SK-N-SH treated with all-trans-retinoic acid at 6 μM for 48 hours (cell line): Measurements from ENCODE around the gene CCNJ.

Experiments
- ATAC-seq: fragments of 200-7000 bp; cut with Tn5 transposase; 3 replicates; pipeline ENCODE4 v1.9.1; 2020; ENCODE audit warnings: mild to moderate bottlenecking, moderate library complexity
- CSDC2 ChIP-seq: fragments of 250-450 bp; sonication (Bioruptor Pico); IDR thresholded peaks from 2 replicates; pipeline ENCODE4 v1.5.0; 2020; ENCODE audit warnings: mild to moderate bottlenecking, moderate library complexity
- ESRRG ChIP-seq: fragments of 250-450 bp; sonication (Bioruptor Pico); IDR thresholded peaks from 2 replicates; pipeline ENCODE4 v1.6.1; 2021; ENCODE audit warnings: mild to moderate bottlenecking
- GLIS3 ChIP-seq: fragments of 250-450 bp; sonication (Bioruptor Pico); IDR thresholded peaks from 2 replicates; pipeline ENCODE4 v1.5.0; 2020; ENCODE audit warnings: mild to moderate bottlenecking, moderate library complexity
- ISL1 ChIP-seq: fragments of 250-450 bp; sonication (Bioruptor Pico); IDR thresholded peaks from 2 replicates; pipeline ENCODE4 v2.1.2; 2022; ENCODE audit warnings: mild to moderate bottlenecking, moderate library complexity
- OSR1 ChIP-seq: fragments of 250-450 bp; sonication (Bioruptor Pico); IDR thresholded peaks from 2 replicates; pipeline ENCODE4 v1.8.0; 2022; ENCODE audit warnings: moderate library complexity, mild to moderate bottlenecking, inconsistent platforms
- PPARA ChIP-seq: fragments of 250-450 bp; sonication (Bioruptor Pico); IDR thresholded peaks from 2 replicates; pipeline ENCODE4 v1.5.0; 2020; ENCODE audit warnings: mild to moderate bottlenecking, borderline replicate concordance
- RARB ChIP-seq: fragments of 250-450 bp; sonication (Bioruptor Pico); IDR thresholded peaks from 2 replicates; pipeline ENCODE4 v1.8.0; 2021; ENCODE audit warnings: mild to moderate bottlenecking, moderate library complexity
- SNAI2 ChIP-seq: fragments of 250-450 bp; sonication (Bioruptor Pico); IDR thresholded peaks from 2 replicates; pipeline ENCODE4 v1.5.0; 2020; ENCODE audit warnings: mild to moderate bottlenecking, moderate library complexity
- TCF4 ChIP-seq: fragments of 250-450 bp; sonication (Bioruptor Pico); IDR thresholded peaks from 2 replicates; pipeline ENCODE4 v1.8.0; 2021; ENCODE audit warnings: mild to moderate bottlenecking, moderate library complexity, borderline replicate concordance
- TOX ChIP-seq: fragments of 250-450 bp; sonication (Bioruptor Pico); IDR thresholded peaks from 2 replicates; pipeline ENCODE4 v1.8.0; 2021; ENCODE audit warnings: mild to moderate bottlenecking, moderate library complexity, borderline replicate concordance
- ZC3H10 ChIP-seq: fragments of 250-450 bp; sonication (Bioruptor Pico); IDR thresholded peaks from 2 replicates; pipeline ENCODE4 v1.5.1; 2021; ENCODE audit warnings: mild to moderate bottlenecking, moderate library complexity
- ZFP3 ChIP-seq: fragments of 250-450 bp; sonication (Bioruptor Pico); IDR thresholded peaks from 2 replicates; pipeline ENCODE4 v1.5.0; 2020; ENCODE audit warnings: mild to moderate bottlenecking, moderate library complexity
- ZFP30 ChIP-seq: fragments of 450-650 bp; formaldehyde crosslinking; IDR thresholded peaks from 2 replicates; pipeline ENCODE4 v1.5.0; 2022; ENCODE audit warnings: mild to moderate bottlenecking, moderate library complexity
- ZNF70 ChIP-seq: fragments of 450-650 bp; formaldehyde crosslinking; IDR thresholded peaks from 2 replicates; pipeline ENCODE4 v1.5.0; 2020; ENCODE audit warnings: mild to moderate bottlenecking, moderate library complexity
- ZNF8 ChIP-seq: fragments of 450-650 bp; formaldehyde crosslinking; IDR thresholded peaks from 2 replicates; pipeline ENCODE4 v1.5.0; 2020; ENCODE audit warnings: mild to moderate bottlenecking, moderate library complexity
- TF ChIP-seq, protein P1 (sequence below): fragments of 250-450 bp; sonication (Bioruptor Pico); IDR thresholded peaks from 2 replicates; pipeline ENCODE4 v1.8.0; 2020; ENCODE audit warnings: mild to moderate bottlenecking, moderate library complexity, borderline replicate concordance
- TF ChIP-seq, protein P2 (sequence below): fragments of 250-450 bp; sonication (Bioruptor Pico); IDR thresholded peaks from 2 replicates; pipeline ENCODE4 v1.5.1; 2020; ENCODE audit warnings: low read depth, mild to moderate bottlenecking, moderate library complexity
- TF ChIP-seq, protein P3 (sequence below): fragments of 250-450 bp; sonication (Bioruptor Pico); IDR thresholded peaks from 2 replicates; pipeline ENCODE4 v1.5.1; 2021; ENCODE audit warnings: mild to moderate bottlenecking, moderate library complexity
- TF ChIP-seq, protein P4 (sequence below): fragments of 250-450 bp; sonication (Bioruptor Pico); IDR thresholded peaks from 2 replicates; pipeline ENCODE4 v1.5.0; 2020; ENCODE audit warnings: mild to moderate bottlenecking, moderate library complexity
- TF ChIP-seq, protein P5 (sequence below): fragments of 250-450 bp; sonication (Bioruptor Pico); IDR thresholded peaks from 2 replicates; pipeline ENCODE4 v1.8.0; 2021; ENCODE audit warnings: low read depth, mild to moderate bottlenecking, moderate library complexity, borderline replicate concordance

Gene CCNJ

DNA sequence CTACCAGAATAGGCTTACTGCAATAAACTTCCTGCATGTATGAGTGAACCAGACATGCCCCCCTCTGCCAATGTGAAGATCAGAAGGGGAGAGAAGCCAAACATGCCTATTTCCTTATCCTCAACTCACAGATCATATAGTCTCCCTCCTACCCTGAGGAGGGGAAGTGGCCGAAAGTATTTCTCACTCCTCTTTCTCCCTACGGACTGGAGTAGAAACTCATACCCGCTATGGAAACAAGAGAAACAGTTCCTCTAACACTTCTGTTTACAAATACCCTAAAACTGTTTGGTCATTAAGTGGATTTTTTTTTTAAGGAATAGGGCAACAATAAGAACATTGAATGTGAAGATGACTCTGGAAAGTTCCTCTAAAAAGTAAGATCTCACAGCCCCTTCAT lies 31.4 kb downstream of the CCNJ start:
- no peak for ATAC-seq
- no peak for TF ChIP-seq PPARA (CRISPR knock-in tag)

DNA sequence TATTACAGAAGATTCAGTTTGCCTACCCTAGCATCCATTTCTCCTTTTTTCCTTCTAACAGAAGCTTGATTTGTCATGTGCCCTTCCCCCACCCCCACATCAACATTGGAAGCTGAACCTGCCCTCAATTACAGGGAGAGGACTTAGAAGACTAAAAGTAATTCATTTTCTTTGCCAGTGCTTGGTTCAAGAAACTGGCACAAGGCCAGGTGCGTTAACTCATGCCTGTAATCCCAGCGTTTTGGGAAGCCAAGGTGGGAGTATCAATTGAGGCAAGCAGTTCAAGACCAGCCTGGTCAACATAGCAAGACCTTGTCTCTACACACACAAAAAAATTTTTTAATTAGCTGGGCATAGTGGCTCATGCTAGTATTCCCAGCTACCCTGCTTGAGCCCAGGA lies 32.6 kb downstream of the CCNJ start:
- no peak for TF ChIP-seq CSDC2 (CRISPR knock-in tag)
- TF ChIP-seq, protein P1, sequence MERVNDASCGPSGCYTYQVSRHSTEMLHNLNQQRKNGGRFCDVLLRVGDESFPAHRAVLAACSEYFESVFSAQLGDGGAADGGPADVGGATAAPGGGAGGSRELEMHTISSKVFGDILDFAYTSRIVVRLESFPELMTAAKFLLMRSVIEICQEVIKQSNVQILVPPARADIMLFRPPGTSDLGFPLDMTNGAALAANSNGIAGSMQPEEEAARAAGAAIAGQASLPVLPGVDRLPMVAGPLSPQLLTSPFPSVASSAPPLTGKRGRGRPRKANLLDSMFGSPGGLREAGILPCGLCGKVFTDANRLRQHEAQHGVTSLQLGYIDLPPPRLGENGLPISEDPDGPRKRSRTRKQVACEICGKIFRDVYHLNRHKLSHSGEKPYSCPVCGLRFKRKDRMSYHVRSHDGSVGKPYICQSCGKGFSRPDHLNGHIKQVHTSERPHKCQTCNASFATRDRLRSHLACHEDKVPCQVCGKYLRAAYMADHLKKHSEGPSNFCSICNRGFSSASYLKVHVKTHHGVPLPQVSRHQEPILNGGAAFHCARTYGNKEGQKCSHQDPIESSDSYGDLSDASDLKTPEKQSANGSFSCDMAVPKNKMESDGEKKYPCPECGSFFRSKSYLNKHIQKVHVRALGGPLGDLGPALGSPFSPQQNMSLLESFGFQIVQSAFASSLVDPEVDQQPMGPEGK (CRISPR knock-in tag), result no peak
- no peak for TF ChIP-seq TCF4 (CRISPR knock-in tag)
- no peak for TF ChIP-seq ZC3H10
- TF ChIP-seq, protein P2, sequence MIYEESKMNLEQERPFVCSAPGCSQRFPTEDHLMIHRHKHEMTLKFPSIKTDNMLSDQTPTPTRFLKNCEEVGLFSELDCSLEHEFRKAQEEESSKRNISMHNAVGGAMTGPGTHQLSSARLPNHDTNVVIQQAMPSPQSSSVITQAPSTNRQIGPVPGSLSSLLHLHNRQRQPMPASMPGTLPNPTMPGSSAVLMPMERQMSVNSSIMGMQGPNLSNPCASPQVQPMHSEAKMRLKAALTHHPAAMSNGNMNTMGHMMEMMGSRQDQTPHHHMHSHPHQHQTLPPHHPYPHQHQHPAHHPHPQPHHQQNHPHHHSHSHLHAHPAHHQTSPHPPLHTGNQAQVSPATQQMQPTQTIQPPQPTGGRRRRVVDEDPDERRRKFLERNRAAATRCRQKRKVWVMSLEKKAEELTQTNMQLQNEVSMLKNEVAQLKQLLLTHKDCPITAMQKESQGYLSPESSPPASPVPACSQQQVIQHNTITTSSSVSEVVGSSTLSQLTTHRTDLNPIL (CRISPR knock-in tag), result no peak
- ATAC-seq, result no peak

DNA sequence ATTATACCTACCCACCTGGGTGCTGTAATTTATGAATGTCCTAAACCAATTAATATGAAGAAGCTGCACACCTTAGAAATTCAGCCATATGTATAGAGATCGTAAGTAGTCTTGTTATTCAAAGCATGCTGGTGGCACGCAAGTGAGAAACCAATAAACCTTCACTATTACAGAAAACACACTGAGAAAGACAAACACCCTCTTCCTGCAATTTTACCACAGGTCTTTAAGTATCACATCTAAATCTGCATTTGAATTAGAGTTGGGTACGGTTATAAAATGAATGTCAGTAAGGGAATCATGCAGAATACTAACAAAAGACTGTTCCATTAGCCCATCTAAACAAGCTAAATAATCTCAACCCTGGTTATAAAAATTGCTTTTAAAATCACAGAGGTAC lies 33.8 kb downstream of the CCNJ start:
- ATAC-seq, result no peak
- TF ChIP-seq ZFP30 (CRISPR knock-in tag) (no peak), ZNF70 (CRISPR knock-in tag) (no peak), TCF4 (CRISPR knock-in tag) (no peak), ZFP3 (CRISPR knock-in tag) (no peak), GLIS3 (no peak), ISL1 (CRISPR knock-in tag) (no peak), ZNF8 (no peak)
- TF ChIP-seq, protein P3, sequence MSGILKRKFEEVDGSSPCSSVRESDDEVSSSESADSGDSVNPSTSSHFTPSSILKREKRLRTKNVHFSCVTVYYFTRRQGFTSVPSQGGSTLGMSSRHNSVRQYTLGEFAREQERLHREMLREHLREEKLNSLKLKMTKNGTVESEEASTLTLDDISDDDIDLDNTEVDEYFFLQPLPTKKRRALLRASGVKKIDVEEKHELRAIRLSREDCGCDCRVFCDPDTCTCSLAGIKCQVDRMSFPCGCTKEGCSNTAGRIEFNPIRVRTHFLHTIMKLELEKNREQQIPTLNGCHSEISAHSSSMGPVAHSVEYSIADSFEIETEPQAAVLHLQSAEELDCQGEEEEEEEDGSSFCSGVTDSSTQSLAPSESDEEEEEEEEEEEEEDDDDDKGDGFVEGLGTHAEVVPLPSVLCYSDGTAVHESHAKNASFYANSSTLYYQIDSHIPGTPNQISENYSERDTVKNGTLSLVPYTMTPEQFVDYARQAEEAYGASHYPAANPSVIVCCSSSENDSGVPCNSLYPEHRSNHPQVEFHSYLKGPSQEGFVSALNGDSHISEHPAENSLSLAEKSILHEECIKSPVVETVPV (CRISPR knock-in tag), result no peak

DNA sequence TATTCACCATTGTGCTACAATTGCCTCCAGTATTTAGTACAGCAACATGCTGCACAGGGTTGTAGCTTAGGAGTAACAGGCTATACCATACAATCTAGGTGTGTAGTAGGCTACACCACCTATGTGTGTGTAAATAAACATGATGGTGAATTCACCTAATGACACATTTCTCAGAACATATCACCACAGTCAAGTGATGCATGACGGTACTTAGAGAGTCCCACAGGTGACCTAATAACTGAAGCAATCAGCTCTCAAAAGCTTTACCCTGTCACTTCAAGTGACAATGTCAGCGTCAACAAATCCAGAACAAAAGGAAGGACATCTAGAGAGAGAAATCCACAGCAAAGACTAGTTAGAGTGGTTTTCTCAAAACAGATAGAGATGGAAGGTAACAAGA lies 38.8 kb downstream of the CCNJ start:
- ATAC-seq, result no peak
- TF ChIP-seq ESRRG (CRISPR knock-in tag) (no peak), ZFP30 (CRISPR knock-in tag) (no peak), PPARA (CRISPR knock-in tag) (no peak), CSDC2 (CRISPR knock-in tag) (no peak), TOX (CRISPR knock-in tag) (no peak), OSR1 (CRISPR knock-in tag) (no peak), RARB (no peak)
- TF ChIP-seq, protein P4, sequence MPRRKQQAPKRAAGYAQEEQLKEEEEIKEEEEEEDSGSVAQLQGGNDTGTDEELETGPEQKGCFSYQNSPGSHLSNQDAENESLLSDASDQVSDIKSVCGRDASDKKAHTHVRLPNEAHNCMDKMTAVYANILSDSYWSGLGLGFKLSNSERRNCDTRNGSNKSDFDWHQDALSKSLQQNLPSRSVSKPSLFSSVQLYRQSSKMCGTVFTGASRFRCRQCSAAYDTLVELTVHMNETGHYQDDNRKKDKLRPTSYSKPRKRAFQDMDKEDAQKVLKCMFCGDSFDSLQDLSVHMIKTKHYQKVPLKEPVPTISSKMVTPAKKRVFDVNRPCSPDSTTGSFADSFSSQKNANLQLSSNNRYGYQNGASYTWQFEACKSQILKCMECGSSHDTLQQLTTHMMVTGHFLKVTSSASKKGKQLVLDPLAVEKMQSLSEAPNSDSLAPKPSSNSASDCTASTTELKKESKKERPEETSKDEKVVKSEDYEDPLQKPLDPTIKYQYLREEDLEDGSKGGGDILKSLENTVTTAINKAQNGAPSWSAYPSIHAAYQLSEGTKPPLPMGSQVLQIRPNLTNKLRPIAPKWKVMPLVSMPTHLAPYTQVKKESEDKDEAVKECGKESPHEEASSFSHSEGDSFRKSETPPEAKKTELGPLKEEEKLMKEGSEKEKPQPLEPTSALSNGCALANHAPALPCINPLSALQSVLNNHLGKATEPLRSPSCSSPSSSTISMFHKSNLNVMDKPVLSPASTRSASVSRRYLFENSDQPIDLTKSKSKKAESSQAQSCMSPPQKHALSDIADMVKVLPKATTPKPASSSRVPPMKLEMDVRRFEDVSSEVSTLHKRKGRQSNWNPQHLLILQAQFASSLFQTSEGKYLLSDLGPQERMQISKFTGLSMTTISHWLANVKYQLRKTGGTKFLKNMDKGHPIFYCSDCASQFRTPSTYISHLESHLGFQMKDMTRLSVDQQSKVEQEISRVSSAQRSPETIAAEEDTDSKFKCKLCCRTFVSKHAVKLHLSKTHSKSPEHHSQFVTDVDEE (CRISPR knock-in tag), result no peak

DNA sequence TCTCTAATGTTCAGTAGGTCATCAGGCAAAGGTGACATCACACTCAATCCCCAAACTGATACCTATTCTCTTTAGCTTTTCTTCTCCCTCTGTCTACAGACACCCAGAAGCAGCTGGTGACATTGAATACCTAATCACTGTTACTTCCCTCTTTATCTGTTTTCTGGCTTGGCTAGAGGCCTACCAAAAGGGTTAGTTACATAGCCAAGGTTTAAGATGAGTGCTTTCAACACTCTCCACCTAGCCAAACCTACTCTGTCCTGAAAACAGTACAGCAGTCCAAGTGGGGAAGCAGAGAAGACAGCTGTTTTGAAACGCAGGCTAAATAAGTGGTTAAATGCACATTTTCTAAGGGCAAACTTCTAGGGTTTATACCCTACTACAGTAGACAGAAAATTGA lies 39.4 kb downstream of the CCNJ start:
- TF ChIP-seq, protein P3 (CRISPR knock-in tag), result no peak
- TF ChIP-seq, protein P2 (CRISPR knock-in tag), result no peak
- TF ChIP-seq, protein P5, sequence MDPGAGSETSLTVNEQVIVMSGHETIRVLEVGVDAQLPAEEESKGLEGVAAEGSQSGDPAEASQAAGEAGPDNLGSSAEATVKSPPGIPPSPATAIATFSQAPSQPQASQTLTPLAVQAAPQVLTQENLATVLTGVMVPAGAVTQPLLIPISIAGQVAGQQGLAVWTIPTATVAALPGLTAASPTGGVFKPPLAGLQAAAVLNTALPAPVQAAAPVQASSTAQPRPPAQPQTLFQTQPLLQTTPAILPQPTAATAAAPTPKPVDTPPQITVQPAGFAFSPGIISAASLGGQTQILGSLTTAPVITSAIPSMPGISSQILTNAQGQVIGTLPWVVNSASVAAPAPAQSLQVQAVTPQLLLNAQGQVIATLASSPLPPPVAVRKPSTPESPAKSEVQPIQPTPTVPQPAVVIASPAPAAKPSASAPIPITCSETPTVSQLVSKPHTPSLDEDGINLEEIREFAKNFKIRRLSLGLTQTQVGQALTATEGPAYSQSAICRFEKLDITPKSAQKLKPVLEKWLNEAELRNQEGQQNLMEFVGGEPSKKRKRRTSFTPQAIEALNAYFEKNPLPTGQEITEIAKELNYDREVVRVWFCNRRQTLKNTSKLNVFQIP (CRISPR knock-in tag), result no peak
- TF ChIP-seq, protein P1 (CRISPR knock-in tag), result no peak
- TF ChIP-seq ZNF8, result no peak
- TF ChIP-seq RARB, result no peak
- no peak for TF ChIP-seq CSDC2 (CRISPR knock-in tag)
- TF ChIP-seq SNAI2, result no peak
- no peak for ATAC-seq
